Right ventricle myocardium superior (tissue), 1 donor: ENCODE data around the gene OR12D1. TPM values are rescaled to one million over a fixed set of nuclear protein-coding genes. Genes with fewer than 3 reads are reported as not detected.

Source experiments
- ATAC-seq: fragments of 200-7000 bp; cut with Tn5 transposase; one replicate; pipeline ENCODE4 v1.9.1; 2020; ENCODE audit warnings: mild to moderate bottlenecking; ENCODE audit not compliant: poor library complexity
- DNase-seq: peaks from one replicate; pipeline ENCODE4 v3.0.0-alpha.2; 2020
- intact Hi-C: fragments of 100-400 bp; cut with DNase I; formaldehyde crosslinking; loops from one replicate; pipeline ENCODE4 v1.11.2; 2022
- total RNA-seq: library from RNA; stranded (reverse); fragmentation: NEBNext Ultra II Directional; extraction: Animal tissue kit (Norgen Biotek cat#: 25700); gene quantifications from one replicate; pipeline ENCODE4 v1.2.1, GENCODE V29; 2021
- donor health status: DM: no; HTN: yes; CAD: no; lungs with severe emphysema.

OR12D1 gene
- total RNA-seq, 1 donor from 2014 or later: not detected

DNA sequence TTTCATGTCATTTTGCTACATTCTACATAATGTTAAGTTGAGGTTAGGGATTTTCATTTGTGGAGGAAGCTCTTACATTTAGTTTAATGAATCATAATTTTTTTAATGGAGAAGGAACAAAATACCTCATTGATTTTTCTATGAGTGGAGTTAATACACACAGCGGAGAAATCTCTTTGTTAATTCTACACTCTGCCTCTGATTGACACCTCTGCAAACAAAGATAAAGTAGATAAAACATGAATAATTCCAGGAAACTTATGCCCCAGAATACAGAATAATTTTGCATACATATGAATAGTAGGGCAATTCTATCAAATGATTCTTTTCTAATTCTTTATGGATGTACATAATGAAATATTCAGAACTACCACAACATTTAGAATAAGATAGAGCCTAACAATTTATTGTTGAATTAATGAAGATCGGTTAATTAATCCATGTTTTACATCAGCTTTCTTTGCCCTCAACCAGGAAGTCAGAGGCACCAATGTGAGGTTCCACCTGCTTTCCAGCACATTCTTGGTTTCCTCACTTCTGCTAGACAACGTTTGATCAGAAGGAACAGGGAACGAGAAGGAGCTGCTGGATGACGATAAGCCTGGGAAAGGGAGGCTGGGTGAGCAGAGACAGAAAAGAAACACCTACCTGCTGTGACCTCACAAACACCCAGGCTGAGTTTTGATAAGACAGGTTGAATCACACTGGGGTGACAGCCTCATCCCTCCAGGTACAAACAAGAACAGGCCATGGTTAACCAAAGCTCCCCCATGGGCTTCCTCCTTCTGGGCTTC lies 46.5 kb downstream of the OR12D1 start:
- DNase-seq: no peak
- ATAC-seq: no peak
- intact Hi-C loops: no loop called here

DNA sequence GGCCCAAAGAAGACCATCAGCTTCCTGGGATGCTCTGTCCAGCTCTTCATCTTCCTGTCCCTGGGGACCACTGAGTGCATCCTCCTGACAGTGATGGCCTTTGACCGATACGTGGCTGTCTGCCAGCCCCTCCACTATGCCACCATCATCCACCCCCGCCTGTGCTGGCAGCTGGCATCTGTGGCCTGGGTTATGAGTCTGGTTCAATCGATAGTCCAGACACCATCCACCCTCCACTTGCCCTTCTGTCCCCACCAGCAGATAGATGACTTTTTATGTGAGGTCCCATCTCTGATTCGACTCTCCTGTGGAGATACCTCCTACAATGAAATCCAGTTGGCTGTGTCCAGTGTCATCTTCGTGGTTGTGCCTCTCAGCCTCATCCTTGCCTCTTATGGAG lies 47.3 kb downstream of the OR12D1 start:
- ATAC-seq: no peak
- no peak for DNase-seq
- intact Hi-C loops: no loop called here

- intact Hi-C loops: no loop called here
- no peak for ATAC-seq
- no peak for DNase-seq
Measured at GRCh38 chr6:29465279-29465678, 50.6 kb downstream of the OR12D1 start.

DNA sequence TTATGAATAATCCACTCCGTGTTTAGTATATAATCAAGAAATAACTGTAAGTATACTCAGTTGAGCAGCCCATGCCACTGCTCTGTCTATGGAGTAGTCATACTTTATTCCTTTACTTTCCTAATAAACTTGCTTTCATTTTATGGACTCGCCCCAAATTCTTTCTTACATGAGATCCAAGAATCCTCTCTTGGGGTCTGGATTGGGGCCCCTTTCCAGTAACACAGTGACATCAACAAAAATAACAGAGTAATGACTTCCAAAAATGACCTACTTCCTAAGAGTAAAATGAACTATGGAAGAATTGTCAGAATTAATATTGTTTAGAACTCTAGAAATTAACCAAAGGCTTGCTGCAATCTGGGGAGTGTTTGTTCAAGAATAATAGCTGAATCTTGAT lies 51.1 kb downstream of the OR12D1 start:
- DNase-seq (no peak), ATAC-seq (no peak)
- intact Hi-C loops: no loop called here

GRCh38 chr6:29466241-29466640 lies 51.5 kb downstream of the OR12D1 start:
- DNase-seq: no peak
- intact Hi-C loops: no loop called here
- ATAC-seq: no peak

Other genes starting within 250 kb of the OR12D1 start
- not detected for gene OR2J2, start 244.0 kb upstream of the OR12D1 start, total RNA-seq
- gene OR14J1, start 113.2 kb upstream of the OR12D1 start, total RNA-seq: not detected
- gene OR5V1, start 46.1 kb upstream of the OR12D1 start, total RNA-seq: not detected
- not detected for gene OR12D3, start 39.6 kb upstream of the OR12D1 start, total RNA-seq
- not detected for gene OR12D2, start 19.3 kb upstream of the OR12D1 start, total RNA-seq
- gene OR10C1, start 24.4 kb downstream of the OR12D1 start, total RNA-seq: not detected
- gene OR11A1, start 42.1 kb downstream of the OR12D1 start, total RNA-seq: not detected
- not detected for gene OR2H1, start 42.2 kb downstream of the OR12D1 start, total RNA-seq
- gene MAS1L, start 73.0 kb downstream of the OR12D1 start, total RNA-seq: not detected
- 0.35 TPM for gene UBD, start 144.8 kb downstream of the OR12D1 start, total RNA-seq
- gene OR2H2, start 170.2 kb downstream of the OR12D1 start, total RNA-seq: not detected
- 18.4 TPM for gene GABBR1, start 218.3 kb downstream of the OR12D1 start, total RNA-seq
- 10.3 TPM for gene MOG, start 242.2 kb downstream of the OR12D1 start, total RNA-seq